ENCODE results near the gene AMIGO2.

The AMIGO2 gene

GRCh38 chr12:47034661-47035060 is 45.1 kb downstream of the AMIGO2 start:
- Mint-ChIP-seq H3K4me1 (peaks cover 16% of the 10 kb centered on the region), H3K9me3 (no peaks in the 10 kb centered on the region), H3K27me3 (ENCODE audit: low read depth) (no peaks in the 10 kb centered on the region), H3K27ac (peak overlapping the region in 2 of 3 experiments; percentile 5 to 16), H3K36me3 (ENCODE audit: low read depth) (no peaks in the 10 kb centered on the region), H3K4me3 (no peak overlapping the region)
- no peak for TF ChIP-seq CTCF (IDR thresholded peaks at IDR 0.05; ENCODE audit: unreplicated experiment in 3 of 3)

- Mint-ChIP-seq H3K4me3 (no peak overlapping the region), H3K9me3 (no peaks in the 10 kb centered on the region), H3K27ac (peak overlapping the region; percentile 5 to 56 (median 56)), H3K27me3 (ENCODE audit: low read depth) (no peaks in the 10 kb centered on the region), H3K4me1 (peaks cover 16% of the 10 kb centered on the region), H3K36me3 (ENCODE audit: low read depth) (no peaks in the 10 kb centered on the region)
- TF ChIP-seq CTCF (IDR thresholded peaks at IDR 0.05; ENCODE audit: unreplicated experiment in 3 of 3), result no peak
Observed at GRCh38 chr12:47033789-47034555, 45.8 kb downstream of the AMIGO2 start.

- TF ChIP-seq CTCF (IDR thresholded peaks at IDR 0.05; ENCODE audit: unreplicated experiment in 3 of 3), result no peak
- peaks cover 11% of the 10 kb centered on the region for H3K4me1 Mint-ChIP-seq
- H3K27me3 Mint-ChIP-seq (ENCODE audit: low read depth), result no peaks in the 10 kb centered on the region
- H3K27ac Mint-ChIP-seq, result peak overlapping the region; percentile 26 to 56 (median 35)
- H3K4me3 Mint-ChIP-seq, result no peak overlapping the region
- no peaks in the 10 kb centered on the region for H3K36me3 Mint-ChIP-seq (ENCODE audit: low read depth)
- H3K9me3 Mint-ChIP-seq, result no peaks in the 10 kb centered on the region
Observed at GRCh38 chr12:47033081-47033480, 46.7 kb downstream of the AMIGO2 start.

- no peak overlapping the region for H3K4me3 Mint-ChIP-seq
- H3K27me3 Mint-ChIP-seq (ENCODE audit: low read depth), result no peaks in the 10 kb centered on the region
- H3K36me3 Mint-ChIP-seq (ENCODE audit: low read depth), result no peaks in the 10 kb centered on the region
- peak; percentile 61 to 76 (median 62) for TF ChIP-seq CTCF (IDR thresholded peaks at IDR 0.05; ENCODE audit: unreplicated experiment in 3 of 3)
- no peaks in the 10 kb centered on the region for H3K9me3 Mint-ChIP-seq
- peak overlapping the region; percentile 2 to 56 (median 35) for H3K27ac Mint-ChIP-seq
- peaks cover 10% of the 10 kb centered on the region for H3K4me1 Mint-ChIP-seq
Observed at GRCh38 chr12:47032644-47033043, 47.1 kb downstream of the AMIGO2 start.

GRCh38 chr12:47029903-47030302 is 49.9 kb downstream of the AMIGO2 start:
- H3K4me1 Mint-ChIP-seq, result peaks cover 12% of the 10 kb centered on the region
- H3K4me3 Mint-ChIP-seq, result no peak overlapping the region
- TF ChIP-seq CTCF (IDR thresholded peaks at IDR 0.05; ENCODE audit: unreplicated experiment in 3 of 3), result no peak
- H3K27ac Mint-ChIP-seq, result no peak overlapping the region
- H3K9me3 Mint-ChIP-seq, result no peaks in the 10 kb centered on the region
- H3K27me3 Mint-ChIP-seq (ENCODE audit: low read depth), result peaks cover 4% of the 10 kb centered on the region
- H3K36me3 Mint-ChIP-seq (ENCODE audit: low read depth), result no peaks in the 10 kb centered on the region

All from nephron (organoid).